Fibroblast of lung (primary cell): ENCODE data around the gene CSNK1D. TPM values are rescaled to one million over a fixed set of nuclear protein-coding genes. Genes with fewer than 3 reads are reported as not detected.

Experiments used
- DNase-seq, 2 donors: peaks; one replicate each; pipeline versions ENCODE4 v3.0.0 to v3.0.0-alpha.2; 2010; ENCODE audit warnings: low read depth in 2 of 2
- H2AFZ ChIP-seq: 2 replicates; pipeline ENCODE4 v1.5.1; 2012; ENCODE audit warnings: low read length, control low read depth, inconsistent platforms
- H3K27ac ChIP-seq: 2 replicates; pipeline ENCODE4 v1.5.1; 2011; ENCODE audit warnings: low read length, control low read depth; ENCODE audit not compliant: insufficient read depth
- H3K27me3 ChIP-seq: 2 replicates; pipeline ENCODE4 v1.5.1; 2011; ENCODE audit warnings: mild to moderate bottlenecking, low read length; ENCODE audit not compliant: control insufficient read depth, insufficient read depth
- H3K36me3 ChIP-seq: 2 replicates; pipeline ENCODE4 v1.5.1; 2011; ENCODE audit warnings: low read length; ENCODE audit not compliant: control insufficient read depth, insufficient read depth
- H3K4me1 ChIP-seq: 2 replicates; pipeline ENCODE4 v1.5.1; 2011; ENCODE audit warnings: low read length; ENCODE audit not compliant: control insufficient read depth, insufficient read depth; ENCODE audit errors: extremely low read depth
- H3K4me2 ChIP-seq: 2 replicates; pipeline ENCODE4 v1.5.1; 2011; ENCODE audit warnings: low read length, control low read depth; ENCODE audit not compliant: insufficient read depth; ENCODE audit errors: extremely low read depth
- H3K4me3 ChIP-seq, 4 experiments: fragments of 200-600 bp in 1 of 4; sonication (generic) in 1 of 4; replicated peaks in 1 of 4; 2 replicates each; pipeline ENCODE4 v1.5.1; 2011 to 2016; ENCODE audit warnings: low read length in 4 of 4, low read depth in 3 of 4, mild to moderate bottlenecking in 3 of 4, control low read depth in 2 of 4, inconsistent platforms in 1 of 4, mixed read lengths in 1 of 4; ENCODE audit not compliant: insufficient read depth in 1 of 4; ENCODE audit errors: control extremely low read depth in 1 of 4
- H3K79me2 ChIP-seq: 2 replicates; pipeline ENCODE4 v1.5.1; 2012; ENCODE audit warnings: mild to moderate bottlenecking, low read length, inconsistent platforms; ENCODE audit not compliant: control insufficient read depth, insufficient read depth
- H3K9ac ChIP-seq: 2 replicates; pipeline ENCODE4 v1.5.1; 2011; ENCODE audit warnings: mild to moderate bottlenecking, low read length, control low read depth; ENCODE audit not compliant: insufficient read depth
- H3K9me3 ChIP-seq: 2 replicates; pipeline ENCODE4 v1.5.1; 2012; ENCODE audit warnings: low read depth, low read length; ENCODE audit not compliant: control insufficient read depth, insufficient read depth
- H4K20me1 ChIP-seq: 2 replicates; pipeline ENCODE4 v1.5.1; 2011; ENCODE audit warnings: low read length; ENCODE audit not compliant: control insufficient read depth, insufficient read depth; ENCODE audit errors: extremely low read depth
- CTCF ChIP-seq, 2 donors: IDR thresholded peaks in 1 of 2; conservative IDR thresholded peaks in 1 of 2; 1 replicate in 1 of 2; 2 replicates in 1 of 2; pipeline ENCODE4 v1.5.1; 2011 to 2012; ENCODE audit warnings: low read length in 2 of 2, control low read depth in 1 of 2, inconsistent platforms in 1 of 2, low read depth in 1 of 2, mild to moderate bottlenecking in 1 of 2
- EZH2 ChIP-seq: IDR thresholded peaks from 2 replicates; pipeline ENCODE4 v1.5.1; 2012; ENCODE audit warnings: low read length, control low read depth, mild to moderate bottlenecking; ENCODE audit errors: missing control alignments
- polyA plus RNA-seq, 2 donors: library from polyadenylated mRNA; depleted of rRNA in 1 of 2; stranded (reverse) in 1 of 2; unstranded in 1 of 2; fragments of >200 nt; gene quantifications; 2 replicates each; pipeline ENCODE4 v1.2.1, GENCODE V29; 2011 to 2012; ENCODE audit warnings: missing spikeins in 1 of 2
- total RNA-seq: library from RNA; depleted of rRNA; stranded (reverse); fragments of >200 nt; gene quantifications from 2 replicates; pipeline ENCODE4 v1.2.1, GENCODE V29; 2014

The CSNK1D gene
- total and polyA plus RNA-seq, 2 donors (not counting 1 experiment from before 2014, with no cell fraction given) = 64.9 to 112 TPM

GRCh38 chr17:82314727-82315605 is 41.5 kb upstream of the CSNK1D start:
- Histone ChIP-seq H3K4me2 (no peak overlapping the region), H3K27ac (no peak overlapping the region), H3K79me2 (no peaks in the 10 kb centered on the region), H2AFZ (no peak overlapping the region), H3K36me3 (no peaks in the 10 kb centered on the region), H4K20me1 (no peaks in the 10 kb centered on the region), H3K9ac (no peak overlapping the region), H3K4me1 (no peaks in the 10 kb centered on the region), H3K4me3 (no peak overlapping the region), H3K9me3 (peaks cover 4% of the 10 kb centered on the region), H3K27me3 (peaks cover 18% of the 10 kb centered on the region)
- TF ChIP-seq EZH2 = no peak
- TF ChIP-seq CTCF (conservative IDR thresholded peaks at IDR 0.05 in 1 of 2, IDR thresholded peaks at IDR 0.05 in 1 of 2; ENCODE audit: low read depth in 1 of 2, low read length in 2 of 2) = no peak
- DNase-seq = no peak

- TF ChIP-seq CTCF (conservative IDR thresholded peaks at IDR 0.05 in 1 of 2, IDR thresholded peaks at IDR 0.05 in 1 of 2; ENCODE audit: low read depth in 1 of 2, low read length in 2 of 2) (no peak), EZH2 (no peak)
- H3K79me2 ChIP-seq = no peaks in the 10 kb centered on the region
- H3K4me3 ChIP-seq = no peak overlapping the region
- no peak overlapping the region for H3K27ac ChIP-seq
- no peak overlapping the region for H2AFZ ChIP-seq
- no peak for DNase-seq
- H3K9ac ChIP-seq = no peak overlapping the region
- no peaks in the 10 kb centered on the region for H3K4me1 ChIP-seq
- H3K9me3 ChIP-seq = peaks cover 2% of the 10 kb centered on the region
- no peak overlapping the region for H3K4me2 ChIP-seq
- no peaks in the 10 kb centered on the region for H3K36me3 ChIP-seq
- peaks cover 20% of the 10 kb centered on the region for H3K27me3 ChIP-seq
- H4K20me1 ChIP-seq = no peaks in the 10 kb centered on the region
Observed at GRCh38 chr17:82314012-82314726, 40.7 kb upstream of the CSNK1D start.

- Histone ChIP-seq H3K4me1 (no peaks in the 10 kb centered on the region), H3K36me3 (no peaks in the 10 kb centered on the region), H3K79me2 (no peaks in the 10 kb centered on the region), H3K4me2 (no peak overlapping the region), H3K27ac (no peak overlapping the region), H2AFZ (no peak overlapping the region), H4K20me1 (no peaks in the 10 kb centered on the region), H3K27me3 (peaks cover 25% of the 10 kb centered on the region), H3K9ac (no peak overlapping the region), H3K9me3 (no peaks in the 10 kb centered on the region), H3K4me3 (no peak overlapping the region)
- TF ChIP-seq CTCF (conservative IDR thresholded peaks at IDR 0.05 in 1 of 2, IDR thresholded peaks at IDR 0.05 in 1 of 2; ENCODE audit: low read depth in 1 of 2, low read length in 2 of 2) = no peak
- no peak for TF ChIP-seq EZH2
- no peak for DNase-seq
Observed at GRCh38 chr17:82313195-82314011, 39.9 kb upstream of the CSNK1D start.
